Fibroblast of skin of back (primary cell): Measurements from ENCODE around the gene VWA5B1.

Source experiments
- DNase-seq: peaks from one replicate; pipeline ENCODE4 v3.0.0-alpha.2; 2013

Gene VWA5B1

GRCh38 chr1:20323613-20323920 is 32.9 kb downstream of the VWA5B1 start:
- no peak for DNase-seq

- DNase-seq, result no peak
Observed at GRCh38 chr1:20324704-20325406, 34.2 kb downstream of the VWA5B1 start.

- DNase-seq, result no peak
Observed at GRCh38 chr1:20325407-20325843, 34.8 kb downstream of the VWA5B1 start.

- DNase-seq, result no peak
Observed at GRCh38 chr1:20325844-20326420, 35.3 kb downstream of the VWA5B1 start.

- no peak for DNase-seq
Observed at GRCh38 chr1:20327467-20327866, 36.8 kb downstream of the VWA5B1 start.

DNA sequence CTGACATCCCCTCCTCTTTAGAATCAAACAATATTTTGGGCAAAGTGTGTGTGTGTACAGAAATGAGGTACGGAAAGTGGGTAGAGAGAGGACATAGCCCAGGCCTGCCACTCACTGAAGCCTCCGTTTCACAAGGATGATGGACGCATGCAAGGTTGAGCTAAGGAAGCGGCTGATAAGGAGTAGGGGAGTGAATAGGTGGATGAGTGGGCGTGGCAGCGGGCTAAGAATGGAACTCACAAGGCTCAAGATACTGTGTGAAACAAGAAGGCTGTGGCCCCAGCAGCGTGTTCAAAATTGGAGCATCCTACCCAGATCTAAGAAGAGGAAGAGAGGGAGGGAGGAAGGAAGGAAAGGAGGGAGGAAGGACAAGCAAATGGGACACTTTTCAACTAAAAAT is 37.5 kb downstream of the VWA5B1 start:
- no peak for DNase-seq

GRCh38 chr1:20329793-20330542 is 39.3 kb downstream of the VWA5B1 start:
- DNase-seq, result no peak

GRCh38 chr1:20334103-20334502 is 43.4 kb downstream of the VWA5B1 start:
- no peak for DNase-seq

- DNase-seq, result no peak
Observed at GRCh38 chr1:20336105-20336605, 45.5 kb downstream of the VWA5B1 start.

- no peak for DNase-seq
Observed at GRCh38 chr1:20337581-20337980, 46.9 kb downstream of the VWA5B1 start.

DNA sequence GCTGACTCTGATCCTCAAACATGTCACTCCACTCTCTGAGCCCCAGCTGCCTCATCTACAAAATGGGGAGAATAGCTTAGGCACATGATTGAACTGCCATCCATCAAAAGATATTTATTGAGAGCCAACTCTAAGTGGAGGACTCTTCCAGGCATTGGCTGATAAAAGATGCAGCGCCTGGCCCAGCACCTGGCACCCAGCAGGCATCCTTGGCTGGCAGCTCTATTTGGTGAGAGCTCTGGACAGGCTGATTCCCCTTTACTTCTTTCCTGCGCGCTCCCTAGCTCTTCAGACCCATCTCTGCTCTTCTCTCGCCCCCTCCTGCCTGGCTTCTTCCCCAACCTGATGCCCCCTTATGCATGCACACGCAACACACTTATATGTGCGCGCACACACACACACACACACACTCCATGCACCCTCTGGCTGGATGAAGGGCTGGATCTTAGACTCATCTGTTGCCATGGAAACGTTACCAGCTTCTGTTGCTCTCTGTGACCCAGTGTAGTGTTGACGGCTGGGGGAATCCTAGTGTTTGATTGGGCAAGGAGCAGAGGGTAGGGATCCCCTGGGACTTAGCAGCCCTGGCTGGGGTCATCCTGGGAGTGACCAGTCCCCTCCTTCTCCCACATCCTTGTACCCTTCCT is 49.3 kb downstream of the VWA5B1 start:
- DNase-seq, result no peak

GRCh38 chr1:20342294-20343148 is 51.8 kb downstream of the VWA5B1 start:
- no peak for DNase-seq

- no peak for DNase-seq
Observed at GRCh38 chr1:20343149-20343937, 52.7 kb downstream of the VWA5B1 start.

DNA sequence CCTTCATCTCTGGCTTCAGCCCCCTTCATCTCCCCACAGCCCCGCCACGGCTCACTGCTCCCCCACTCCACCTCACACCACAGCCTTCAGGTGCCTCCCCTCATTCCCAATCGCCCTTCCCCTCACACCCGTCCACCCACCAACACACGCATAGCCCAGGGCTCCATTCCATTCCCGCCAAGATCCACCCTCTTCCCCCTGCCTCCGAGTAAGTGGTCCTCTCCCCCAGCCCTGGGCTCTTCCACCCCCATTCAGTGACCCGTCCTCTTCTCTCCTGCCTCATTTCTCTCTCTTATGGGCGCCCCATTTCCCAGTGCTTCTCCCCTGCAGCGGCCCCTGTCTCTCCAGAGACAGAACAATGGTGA is 53.2 kb downstream of the VWA5B1 start:
- DNase-seq, result no peak

- no peak for DNase-seq
Observed at GRCh38 chr1:20344738-20345137, 54.1 kb downstream of the VWA5B1 start.

DNA sequence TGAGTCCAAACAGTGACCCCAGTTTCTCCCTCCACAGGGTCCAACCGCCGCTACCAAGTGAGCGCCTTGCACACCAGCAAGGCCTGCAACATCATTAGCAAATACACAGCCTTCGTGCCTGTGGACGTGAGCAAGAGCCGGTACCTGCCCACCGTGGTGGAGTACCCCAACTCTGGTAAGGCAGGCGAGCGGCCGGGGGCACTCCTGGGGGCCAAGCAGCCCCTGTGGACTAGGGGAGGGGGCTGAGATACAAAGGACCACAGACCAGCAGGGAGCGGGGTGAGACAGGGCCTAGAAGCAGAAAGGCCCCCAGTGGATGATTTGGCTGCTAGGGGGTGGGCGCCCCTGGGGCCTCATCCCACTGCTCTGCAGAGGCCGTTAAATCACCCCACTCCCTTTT is 54.7 kb downstream of the VWA5B1 start:
- DNase-seq, result no peak

GRCh38 chr1:20346433-20346832 is 55.8 kb downstream of the VWA5B1 start:
- no peak for DNase-seq

GRCh38 chr1:20347699-20348098 is 57.0 kb downstream of the VWA5B1 start:
- no peak for DNase-seq

GRCh38 chr1:20348326-20348915 is 57.7 kb downstream of the VWA5B1 start:
- no peak for DNase-seq

DNA sequence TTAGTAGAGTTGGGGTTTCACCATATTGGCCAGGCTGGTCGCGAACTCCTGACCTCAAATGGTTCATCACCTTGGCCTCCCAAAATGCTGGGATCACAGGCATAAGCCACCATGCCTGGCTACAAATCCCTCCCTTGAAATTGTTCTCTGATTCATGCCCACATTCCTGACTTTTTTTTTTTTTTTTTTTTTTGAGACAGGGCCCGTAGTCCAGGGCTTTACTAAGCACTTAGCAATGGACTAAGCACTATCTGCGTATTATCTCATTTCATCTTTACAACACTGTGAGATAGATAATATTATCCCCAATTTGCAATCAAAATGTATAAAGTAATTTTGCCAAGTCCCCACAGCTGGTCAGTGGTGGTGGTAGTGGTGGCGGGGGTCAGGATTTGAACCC is 58.9 kb downstream of the VWA5B1 start:
- no peak for DNase-seq

DNA sequence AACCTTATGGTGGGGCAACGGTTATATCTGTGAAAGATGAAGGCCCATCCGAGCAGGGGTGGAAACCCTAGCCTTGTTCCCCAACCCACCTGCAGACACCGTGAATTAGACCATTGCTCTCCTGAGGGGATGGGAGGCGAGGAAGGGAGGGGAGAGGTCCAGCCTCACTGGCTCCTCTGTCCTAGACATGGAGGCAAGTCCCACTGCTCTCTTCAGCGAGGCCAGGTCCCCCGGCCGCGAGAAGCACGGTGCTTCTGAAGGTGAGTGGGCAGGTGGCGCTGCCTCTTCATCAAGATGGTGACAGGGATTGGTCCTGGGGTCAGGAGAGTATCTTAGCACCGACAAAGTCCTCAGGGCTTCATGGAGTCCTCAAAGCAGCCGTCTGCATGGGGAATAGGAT is 59.3 kb downstream of the VWA5B1 start:
- no peak for DNase-seq
